HEK293 (cell line): Measurements from ENCODE around the gene SLK.

Source experiments
- CTCF ChIA-PET: fragments of 350-600 bp; formaldehyde crosslinking; extraction: SDS; loops from one replicate; lab custom pipeline; 2021; ENCODE audit warnings: antibody characterized with exemption; lab: Yijun Ruan, JAX
- POLR2A ChIA-PET: fragments of 300-600 bp; formaldehyde crosslinking; extraction: SDS; loops from one replicate; lab custom pipeline; 2020; ENCODE audit warnings: antibody characterized with exemption, inconsistent platforms; lab: Yijun Ruan, JAX
- H3K27ac ChIP-seq: fragments of 200-500 bp; sonication (Bioruptor generic); 2 replicates; pipeline ENCODE4 v1.5.1; 2014; ENCODE audit warnings: low read depth, low read length, control low read depth, inconsistent platforms; ENCODE audit errors: extremely low read depth
- H3K36me3 ChIP-seq, 2 experiments: fragments of 200-500 bp in 1 of 2; sonication (Bioruptor generic) in 1 of 2; 1 replicate in 1 of 2; 2 replicates in 1 of 2; pipeline ENCODE4 v1.5.1; 2014 to 2017; ENCODE audit warnings: inconsistent platforms in 2 of 2, low read length in 2 of 2; ENCODE audit not compliant: control insufficient read depth in 2 of 2, insufficient read depth in 1 of 2
- H3K4me1 ChIP-seq: fragments of 200-500 bp; sonication (Bioruptor generic); 2 replicates; pipeline ENCODE4 v1.5.1; 2014; ENCODE audit warnings: mild to moderate bottlenecking, low read length, inconsistent platforms; ENCODE audit not compliant: control insufficient read depth, insufficient read depth
- H3K4me3 ChIP-seq: 2 replicates; pipeline ENCODE4 v1.5.1; 2011; ENCODE audit warnings: low read depth, mild to moderate bottlenecking, control low read depth, low read length, moderate library complexity
- H3K9me3 ChIP-seq: fragments of 200-500 bp; sonication (Bioruptor generic); 2 replicates; pipeline ENCODE4 v1.5.1; 2014; ENCODE audit warnings: low read depth, low read length, inconsistent platforms; ENCODE audit not compliant: control insufficient read depth, insufficient read depth
- GLI4 ChIP-seq: fragments of 450-650 bp; formaldehyde crosslinking; IDR thresholded peaks from 2 replicates; pipeline ENCODE4 v1.5.1; 2016; ENCODE audit warnings: missing biosample characterization, missing genetic modification characterization
- YY1 ChIP-seq: fragments of 450-650 bp; formaldehyde crosslinking; IDR thresholded peaks from 2 replicates; pipeline ENCODE4 v1.5.1; 2018; ENCODE audit warnings: missing biosample characterization, missing genetic modification characterization
- ZBTB49 ChIP-seq: fragments of 450-650 bp; formaldehyde crosslinking; IDR thresholded peaks from 2 replicates; pipeline ENCODE4 v1.5.1; 2016; ENCODE audit warnings: missing biosample characterization, missing genetic modification characterization, low read depth
- ZBTB6 ChIP-seq: fragments of 450-650 bp; formaldehyde crosslinking; IDR thresholded peaks from 2 replicates; pipeline ENCODE4 v1.5.1; 2017; ENCODE audit warnings: missing biosample characterization, missing genetic modification characterization
- ZNF184 ChIP-seq: fragments of 450-650 bp; IDR thresholded peaks from 2 replicates; pipeline ENCODE4 v1.5.1; 2018; ENCODE audit warnings: missing biosample characterization, mild to moderate bottlenecking, missing genetic modification characterization
- ZNF341 ChIP-seq: fragments of 450-650 bp; formaldehyde crosslinking; IDR thresholded peaks from 2 replicates; pipeline ENCODE4; 2016; ENCODE audit warnings: low read depth, missing biosample characterization, missing genetic modification characterization
- ZNF394 ChIP-seq: fragments of 450-650 bp; formaldehyde crosslinking; IDR thresholded peaks from 2 replicates; pipeline ENCODE4 v1.5.1; 2016; ENCODE audit warnings: missing biosample characterization, missing genetic modification characterization, mild to moderate bottlenecking, moderate library complexity, borderline replicate concordance
- ZNF518A ChIP-seq: fragments of 450-650 bp; formaldehyde crosslinking; conservative IDR thresholded peaks from 2 replicates; pipeline ENCODE4 v1.5.1; 2016; ENCODE audit warnings: low read depth, missing biosample characterization, missing genetic modification characterization
- TF ChIP-seq, protein P1 (sequence below): fragments of 450-650 bp; formaldehyde crosslinking; IDR thresholded peaks from 2 replicates; pipeline ENCODE4 v1.5.1; 2016; ENCODE audit warnings: missing biosample characterization, missing genetic modification characterization, borderline replicate concordance

Gene SLK

DNA sequence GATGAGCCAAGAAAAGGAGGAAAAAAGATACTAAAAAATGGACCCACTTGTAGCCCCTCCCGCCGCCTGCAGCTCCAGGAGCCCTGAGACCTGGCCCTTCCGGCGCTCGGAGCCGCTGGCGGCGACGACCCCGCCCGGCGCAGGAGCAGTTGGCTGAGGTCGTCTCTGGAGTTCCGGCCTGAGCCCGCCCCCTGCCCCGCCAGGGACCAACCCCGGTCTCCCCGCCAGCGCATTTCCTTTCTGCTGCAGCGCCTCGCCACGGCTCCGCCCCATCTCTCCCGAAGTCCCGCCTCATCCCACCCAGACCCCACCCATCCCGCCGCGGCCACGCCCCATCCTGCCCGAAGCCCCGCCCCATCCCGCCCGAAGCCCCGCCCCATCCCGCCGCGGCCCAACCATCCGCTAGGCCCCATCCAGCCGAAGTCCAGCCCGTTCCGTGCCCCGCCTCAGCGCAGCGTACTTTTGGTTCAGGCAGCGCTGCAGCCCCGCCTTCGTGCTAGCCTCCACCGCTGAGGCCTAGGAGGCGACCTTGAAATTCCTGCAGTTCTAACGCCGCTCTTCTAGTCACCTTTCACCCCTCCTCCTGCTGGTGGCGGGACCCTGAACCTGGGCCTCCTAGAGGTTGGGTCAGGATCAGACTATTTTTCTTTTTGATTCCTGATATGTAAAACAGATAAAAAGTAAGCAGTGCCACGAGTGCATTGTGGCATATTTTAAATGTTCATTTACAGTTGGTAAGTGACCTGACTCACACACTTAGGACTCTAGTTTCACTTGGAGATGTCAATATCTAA lies 48.7 kb upstream of the SLK start, which contains the start of gene STN1 (continued):
- TF ChIP-seq ZBTB6 (tag by site-specific recombination) (peak; percentile 95), ZBTB49 (tag by site-specific recombination) (no peak), ZNF341 (tag by site-specific recombination) (peak; percentile 99), YY1 (tag by site-specific recombination) (no peak), ZNF518A (tag by site-specific recombination) (peak; percentile 45), ZNF394 (tag by site-specific recombination) (0 out of 2 replicates have a peak, but pooled peaks have one; percentile 20)

GRCh38 chr10:103919648-103920025 lies 47.3 kb upstream of the SLK start:
- POLR2A ChIA-PET: no interaction called here
- Histone ChIP-seq H3K36me3 (peaks cover 0 to 11% of the 10 kb centered on the region in 2 experiments; a peak in 1 of 3 replicates), H3K4me1 (peaks cover 12% of the 10 kb centered on the region), H3K4me3 (no peak overlapping the region), H3K27ac (no peak overlapping the region), H3K9me3 (no peaks in the 10 kb centered on the region)
- CTCF ChIA-PET: no interaction called here
- no peak for TF ChIP-seq GLI4 (tag by site-specific recombination)
- no peak for TF ChIP-seq ZNF184 (tag by site-specific recombination)
- TF ChIP-seq, protein P1, sequence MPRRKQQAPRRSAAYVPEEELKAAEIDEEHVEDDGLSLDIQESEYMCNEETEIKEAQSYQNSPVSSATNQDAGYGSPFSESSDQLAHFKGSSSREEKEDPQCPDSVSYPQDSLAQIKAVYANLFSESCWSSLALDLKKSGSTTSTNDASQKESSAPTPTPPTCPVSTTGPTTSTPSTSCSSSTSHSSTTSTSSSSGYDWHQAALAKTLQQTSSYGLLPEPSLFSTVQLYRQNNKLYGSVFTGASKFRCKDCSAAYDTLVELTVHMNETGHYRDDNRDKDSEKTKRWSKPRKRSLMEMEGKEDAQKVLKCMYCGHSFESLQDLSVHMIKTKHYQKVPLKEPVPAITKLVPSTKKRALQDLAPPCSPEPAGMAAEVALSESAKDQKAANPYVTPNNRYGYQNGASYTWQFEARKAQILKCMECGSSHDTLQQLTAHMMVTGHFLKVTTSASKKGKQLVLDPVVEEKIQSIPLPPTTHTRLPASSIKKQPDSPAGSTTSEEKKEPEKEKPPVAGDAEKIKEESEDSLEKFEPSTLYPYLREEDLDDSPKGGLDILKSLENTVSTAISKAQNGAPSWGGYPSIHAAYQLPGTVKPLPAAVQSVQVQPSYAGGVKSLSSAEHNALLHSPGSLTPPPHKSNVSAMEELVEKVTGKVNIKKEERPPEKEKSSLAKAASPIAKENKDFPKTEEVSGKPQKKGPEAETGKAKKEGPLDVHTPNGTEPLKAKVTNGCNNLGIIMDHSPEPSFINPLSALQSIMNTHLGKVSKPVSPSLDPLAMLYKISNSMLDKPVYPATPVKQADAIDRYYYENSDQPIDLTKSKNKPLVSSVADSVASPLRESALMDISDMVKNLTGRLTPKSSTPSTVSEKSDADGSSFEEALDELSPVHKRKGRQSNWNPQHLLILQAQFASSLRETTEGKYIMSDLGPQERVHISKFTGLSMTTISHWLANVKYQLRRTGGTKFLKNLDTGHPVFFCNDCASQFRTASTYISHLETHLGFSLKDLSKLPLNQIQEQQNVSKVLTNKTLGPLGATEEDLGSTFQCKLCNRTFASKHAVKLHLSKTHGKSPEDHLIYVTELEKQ (tag by site-specific recombination): no peak
